GM15510 (cell line): ENCODE data around the gene TFR2.

Source experiments
- POLR2A ChIP-seq: IDR thresholded peaks from 3 replicates; pipeline ENCODE4 v1.6.1; 2011; ENCODE audit warnings: borderline replicate concordance; ENCODE audit not compliant: insufficient read length; ENCODE audit errors: extremely low read depth

The TFR2 gene

DNA sequence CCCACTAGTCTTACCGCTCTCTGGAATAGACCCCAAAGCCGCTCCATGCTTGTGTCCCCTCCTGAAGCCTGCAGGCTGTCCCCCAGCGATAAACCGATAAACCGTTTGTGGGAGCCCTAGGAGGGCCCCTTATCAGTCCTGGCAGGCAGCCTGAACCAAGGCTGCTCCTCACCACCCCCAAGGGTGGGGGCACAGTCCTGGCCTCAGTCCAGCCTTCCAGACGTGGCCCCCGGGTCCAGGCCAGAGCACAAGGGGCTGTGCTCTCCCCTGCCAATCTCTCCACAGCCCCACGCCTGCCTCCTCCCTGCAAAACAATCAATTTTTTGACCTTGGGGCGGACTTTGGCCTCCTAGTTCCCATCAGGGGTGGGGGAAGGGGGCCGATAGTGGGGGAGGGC, at the start of gene TFR2:
TFR2 (minus strand) TSS at position 90 of the 397 bp plus-strand sequence; CDS start at position 47, 43 bp downstream.
- no peak for TF ChIP-seq POLR2A

DNA sequence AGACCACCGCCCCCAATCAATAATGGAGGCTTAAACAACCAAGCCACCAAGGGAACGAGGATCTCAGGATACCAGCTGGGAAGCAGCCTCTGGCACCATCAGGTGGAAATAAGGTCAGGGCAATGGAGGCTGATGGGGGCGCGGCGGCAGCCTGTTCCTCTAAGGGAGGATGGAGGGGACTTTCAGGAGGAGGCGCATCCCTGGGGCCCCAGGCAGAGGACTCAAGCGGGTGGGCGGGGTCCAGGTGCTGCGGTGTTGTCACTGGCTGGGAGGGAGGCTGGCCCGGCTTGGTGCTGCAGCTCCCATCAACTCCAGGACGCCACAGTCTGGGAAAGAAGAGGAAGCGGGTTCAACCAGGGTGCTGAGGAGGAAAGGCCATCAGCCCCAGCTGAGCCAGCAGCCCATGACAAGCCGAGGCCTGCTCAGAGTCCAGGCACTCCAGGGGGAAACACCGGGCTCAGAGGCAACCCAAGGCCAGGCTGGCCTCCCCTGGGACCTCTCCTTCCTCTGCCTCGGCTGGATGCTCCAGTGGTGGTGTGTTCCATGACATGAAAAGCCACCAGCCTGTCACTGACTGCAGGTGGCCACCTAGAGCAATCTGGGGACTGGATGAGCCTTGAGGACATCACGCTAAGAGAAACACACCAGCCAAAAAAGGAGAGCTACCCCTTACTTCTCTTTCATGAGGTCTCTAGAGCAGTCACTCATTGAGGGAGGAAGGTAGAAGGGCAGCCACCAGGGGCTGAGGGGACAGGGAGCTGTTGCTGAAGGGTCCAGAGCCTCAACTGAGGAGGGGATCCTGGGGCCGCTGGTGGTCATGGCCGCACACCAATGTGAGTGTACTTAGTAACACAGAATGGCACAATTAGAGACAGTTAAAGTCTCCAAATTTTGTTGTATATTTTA, 48.1 kb upstream of the TFR2 start:
- TF ChIP-seq POLR2A = no peak

- TF ChIP-seq POLR2A = no peak
Measured at GRCh38 chr7:100688326-100688860, 47.0 kb upstream of the TFR2 start.

DNA sequence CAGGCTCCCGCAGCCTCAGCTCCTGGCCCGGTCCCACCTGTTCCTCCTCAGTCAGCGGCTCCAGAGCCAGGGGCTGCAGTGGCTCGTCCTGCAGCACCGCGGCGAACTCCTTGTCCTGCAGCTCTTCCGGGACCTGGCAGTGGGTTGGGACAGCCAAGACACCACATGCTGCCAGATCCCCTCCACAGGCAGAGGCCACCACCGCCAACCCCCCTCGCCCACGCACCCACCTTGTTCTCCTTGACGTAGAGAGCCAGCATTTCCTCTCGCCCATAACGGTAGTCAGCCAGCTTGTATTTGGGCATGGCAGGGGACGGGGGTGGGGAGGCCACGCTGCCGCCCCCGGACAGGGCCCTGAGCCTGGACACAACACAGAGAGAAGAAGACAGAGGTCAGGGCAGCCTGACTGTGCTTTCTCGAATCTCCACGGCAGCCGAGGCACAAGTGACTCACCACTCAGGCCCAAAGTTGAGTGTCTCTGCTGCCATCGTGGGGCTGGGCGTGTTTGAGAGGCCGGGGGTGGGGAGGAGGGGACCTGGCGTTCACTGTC, 46.5 kb upstream of the TFR2 start:
- TF ChIP-seq POLR2A = no peak

DNA sequence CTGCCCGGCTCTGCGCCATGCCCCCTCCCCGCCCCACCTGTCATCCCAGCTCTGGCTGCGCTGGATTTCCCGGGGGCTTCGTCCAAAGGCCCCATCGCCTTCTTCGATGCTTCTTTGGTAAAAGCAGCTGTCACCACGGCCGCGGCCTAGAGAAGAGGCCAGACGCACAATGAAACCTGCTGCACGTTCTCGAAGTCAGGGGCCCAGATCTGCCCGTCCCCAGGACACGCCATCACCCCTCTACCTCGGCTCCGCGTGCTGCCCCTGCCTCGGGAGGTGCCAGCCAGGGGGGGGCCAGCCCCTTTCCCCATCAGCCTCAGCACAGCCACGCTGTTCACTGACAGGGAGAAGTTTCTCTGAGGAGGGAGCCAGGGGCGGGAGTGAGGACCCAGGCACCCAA, 45.9 kb upstream of the TFR2 start:
- no peak for TF ChIP-seq POLR2A

DNA sequence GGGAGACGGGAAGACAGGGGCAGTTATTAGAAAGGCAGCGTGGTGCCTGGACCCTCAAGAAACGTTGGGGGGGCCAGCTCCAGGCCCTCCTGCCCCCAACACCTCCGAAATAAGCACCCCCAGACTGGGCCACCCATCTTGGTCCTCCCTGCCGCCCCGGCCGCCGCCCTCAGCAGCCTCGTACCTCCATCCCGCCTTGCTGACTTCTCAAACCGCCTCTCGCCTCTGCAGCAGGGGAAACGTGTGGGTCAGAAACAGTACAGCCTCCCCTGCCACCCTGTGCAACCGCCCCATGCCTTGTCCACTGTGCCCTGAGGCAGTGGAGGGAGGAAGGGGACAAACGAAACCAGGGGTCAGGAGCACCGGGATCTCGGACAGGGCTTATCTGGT, 45.5 kb upstream of the TFR2 start:
- TF ChIP-seq POLR2A = no peak

GRCh38 chr7:100686201-100686821, 45.0 kb upstream of the TFR2 start:
- no peak for TF ChIP-seq POLR2A

DNA sequence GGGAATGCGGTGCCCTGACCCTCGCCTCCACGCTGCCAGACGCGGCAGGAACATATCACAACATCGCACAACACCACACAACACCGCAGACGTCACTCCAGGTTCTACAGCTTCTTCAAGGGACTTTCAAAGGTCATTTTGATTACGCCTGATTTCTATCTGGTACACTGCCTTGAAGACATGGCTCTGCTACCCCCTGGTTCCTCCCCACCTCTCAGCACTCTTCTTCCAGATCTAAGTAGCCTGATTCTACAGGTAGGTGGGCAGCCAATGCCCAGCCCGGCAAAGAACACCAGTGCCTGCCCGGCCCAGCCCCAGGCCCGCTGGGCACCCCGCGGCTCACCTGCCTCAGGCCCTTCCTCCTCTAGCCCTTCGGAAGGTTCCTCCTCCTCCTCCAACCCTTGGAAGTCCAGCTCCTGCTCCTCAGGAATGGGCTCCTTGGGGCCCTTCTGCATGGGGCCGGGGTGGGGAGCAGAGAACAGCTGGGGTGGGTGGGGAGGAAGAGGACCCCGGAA, 44.3 kb upstream of the TFR2 start:
- TF ChIP-seq POLR2A = no peak

DNA sequence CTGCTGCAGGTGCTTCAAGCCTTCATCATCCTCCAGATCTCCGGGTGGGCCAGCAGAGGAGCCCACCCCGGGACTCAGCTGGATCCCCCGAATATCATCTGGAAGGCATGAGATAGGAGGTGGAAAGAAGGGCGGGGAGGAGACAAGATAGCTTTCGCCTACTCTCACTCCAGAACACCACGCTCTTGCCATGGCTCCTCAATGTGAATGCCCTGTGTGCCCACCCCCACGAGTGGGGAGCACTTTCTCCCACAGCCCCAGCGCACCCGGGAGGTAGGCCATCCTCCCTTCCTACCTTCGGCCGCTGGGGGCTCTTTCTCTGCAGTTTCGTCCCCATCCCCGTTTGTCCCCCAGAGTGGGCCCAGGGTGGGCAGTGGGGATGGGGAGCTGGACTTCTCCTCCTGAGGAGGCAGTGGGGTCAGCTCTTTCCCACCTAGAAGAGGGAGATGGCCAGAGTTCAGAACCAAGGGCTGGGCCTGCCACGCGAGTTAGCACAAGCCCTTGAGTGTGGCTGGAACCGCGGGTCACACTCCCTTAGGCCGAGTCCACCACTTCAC, 43.8 kb upstream of the TFR2 start:
- no peak for TF ChIP-seq POLR2A

DNA sequence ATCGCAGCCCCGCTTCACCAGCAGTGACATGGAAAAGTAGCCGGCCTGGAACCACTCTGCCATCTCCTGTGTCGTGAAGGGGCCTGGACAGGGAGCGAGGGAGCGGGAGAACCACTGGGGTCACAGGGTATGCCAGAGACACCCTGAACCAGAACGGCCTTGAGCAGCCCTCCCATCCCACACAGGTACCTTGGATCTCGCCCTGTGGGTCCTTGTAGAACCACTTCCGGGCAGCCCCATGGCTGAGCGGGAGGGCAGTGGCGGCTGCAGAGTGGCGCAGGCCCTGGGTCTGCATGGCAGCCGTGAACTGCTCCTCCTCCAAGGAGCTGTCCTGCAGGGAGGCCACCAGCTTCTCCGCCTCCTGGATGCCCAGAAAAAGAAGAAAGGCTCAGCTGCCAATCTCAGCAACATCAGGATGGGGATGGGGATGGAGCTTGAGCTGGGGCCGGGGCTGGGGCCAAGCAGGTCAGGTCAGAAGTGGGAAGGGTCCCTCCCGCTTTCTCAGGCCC, 43.2 kb upstream of the TFR2 start:
- TF ChIP-seq POLR2A = no peak

GRCh38 chr7:100683659-100684533, 42.5 kb upstream of the TFR2 start:
- no peak for TF ChIP-seq POLR2A

GRCh38 chr7:100682991-100683658, 41.8 kb upstream of the TFR2 start:
- TF ChIP-seq POLR2A = no peak

DNA sequence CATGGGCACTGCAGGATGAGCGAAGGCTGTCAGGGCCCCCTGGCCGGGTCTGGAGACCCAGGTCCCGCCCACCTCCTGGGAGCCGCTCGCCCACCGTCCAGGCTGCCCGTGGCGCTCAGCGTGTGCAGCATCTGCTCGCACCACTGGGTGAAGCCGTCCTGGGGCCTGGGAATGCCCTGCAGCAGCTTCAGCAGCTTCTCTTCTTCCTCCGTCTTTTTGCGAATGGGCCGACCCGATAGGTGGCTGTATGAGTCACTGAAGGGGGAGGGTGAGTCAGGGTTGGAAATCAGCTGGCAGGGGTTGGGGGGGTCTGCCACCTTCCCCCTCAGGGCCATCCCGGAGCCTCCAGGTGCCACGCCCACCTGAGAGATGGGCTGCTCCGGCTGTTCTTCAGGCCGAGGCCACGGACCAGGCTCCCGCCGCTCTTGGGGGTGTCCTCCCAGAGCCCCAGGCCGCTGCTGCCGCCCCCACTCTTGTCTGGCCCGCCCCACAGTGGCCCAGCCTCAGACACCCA, 40.9 kb upstream of the TFR2 start:
- TF ChIP-seq POLR2A = no peak
